ENCODE measurements around the gene NCK2. TPM values are rescaled to one million over a fixed set of nuclear protein-coding genes. Genes with fewer than 3 reads are reported as not detected.
A peak's percentile ranks its signal among the peaks of the same experiment; 100 is the strongest.

Gene NCK2
- total RNA-seq, 1 donor from 2014 or later: 45.9 TPM

DNA sequence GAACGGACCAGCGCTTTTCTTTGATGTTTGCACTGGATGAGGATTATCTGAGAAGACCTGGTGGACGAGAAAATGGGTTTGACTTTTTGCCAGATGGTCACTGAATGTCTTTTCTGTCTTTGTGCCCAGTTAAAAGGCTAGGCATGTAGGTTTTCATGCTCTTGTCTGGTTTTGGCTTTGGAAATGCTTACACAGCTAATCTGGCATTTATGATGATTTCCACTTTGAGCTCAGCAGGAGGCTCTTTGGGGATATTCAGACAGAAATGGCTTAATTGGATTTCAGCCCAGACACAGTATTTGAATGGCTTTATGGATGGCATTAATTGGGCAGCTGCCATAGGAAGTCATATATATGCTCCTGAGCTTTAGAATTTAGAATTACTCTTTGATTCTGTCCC, 59.6 kb downstream of the NCK2 start:
- no peaks in the 10 kb centered on the region for H3K27me3 ChIP-seq
- no peaks in the 10 kb centered on the region for H3K36me3 ChIP-seq
- H3K9me3 ChIP-seq: no peaks in the 10 kb centered on the region
- peak overlapping the region; percentile 29 for H3K27ac ChIP-seq
- H3K4me1 ChIP-seq: peaks cover 61% of the 10 kb centered on the region
- intact Hi-C loops (cut with DNase I): no loop called here
- no peak for TF ChIP-seq CTCF (IDR thresholded peaks at IDR 0.05)
- no peak for TF ChIP-seq POLR2AphosphoS5 (IDR thresholded peaks at IDR 0.05; ENCODE audit: insufficient read depth in 1 of 2, low read depth in 1 of 2)
- TF ChIP-seq POLR2A (IDR thresholded peaks at IDR 0.05): no peak
- no peak for DNase-seq (ENCODE audit: extremely low spot score in 2 of 2)
- no peak overlapping the region for H3K4me3 ChIP-seq

DNA sequence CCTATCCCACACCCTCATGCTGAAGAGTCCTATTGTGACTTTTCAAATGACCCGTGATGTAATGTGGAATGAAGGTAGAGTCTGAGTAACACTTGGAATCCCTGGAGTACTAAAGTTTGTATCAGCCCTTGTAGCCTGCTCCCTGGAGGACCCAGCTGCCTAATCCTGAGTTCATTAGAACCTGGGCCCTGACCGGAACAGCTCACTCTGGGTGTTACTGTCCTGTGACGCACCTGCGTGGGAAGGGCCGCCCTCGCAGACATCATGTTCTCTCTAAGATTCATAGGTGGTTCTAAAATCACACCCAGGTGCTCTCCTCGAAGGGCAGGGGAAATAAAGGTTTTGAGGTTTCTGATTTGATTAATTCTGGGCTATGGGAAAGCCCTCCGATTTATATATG, 62.3 kb downstream of the NCK2 start:
- Histone ChIP-seq H3K4me1 (peaks cover 55% of the 10 kb centered on the region), H3K27ac (no peak overlapping the region), H3K36me3 (no peaks in the 10 kb centered on the region), H3K9me3 (no peaks in the 10 kb centered on the region), H3K4me3 (no peak overlapping the region), H3K27me3 (no peaks in the 10 kb centered on the region)
- TF ChIP-seq POLR2A (IDR thresholded peaks at IDR 0.05) (no peak), POLR2AphosphoS5 (IDR thresholded peaks at IDR 0.05; ENCODE audit: insufficient read depth in 1 of 2, low read depth in 1 of 2) (no peak), CTCF (IDR thresholded peaks at IDR 0.05) (no peak)
- peak in 1 of 2 donors; percentile 27 for DNase-seq (ENCODE audit: extremely low spot score in 2 of 2)
- intact Hi-C loops (cut with DNase I): no loop called here

DNA sequence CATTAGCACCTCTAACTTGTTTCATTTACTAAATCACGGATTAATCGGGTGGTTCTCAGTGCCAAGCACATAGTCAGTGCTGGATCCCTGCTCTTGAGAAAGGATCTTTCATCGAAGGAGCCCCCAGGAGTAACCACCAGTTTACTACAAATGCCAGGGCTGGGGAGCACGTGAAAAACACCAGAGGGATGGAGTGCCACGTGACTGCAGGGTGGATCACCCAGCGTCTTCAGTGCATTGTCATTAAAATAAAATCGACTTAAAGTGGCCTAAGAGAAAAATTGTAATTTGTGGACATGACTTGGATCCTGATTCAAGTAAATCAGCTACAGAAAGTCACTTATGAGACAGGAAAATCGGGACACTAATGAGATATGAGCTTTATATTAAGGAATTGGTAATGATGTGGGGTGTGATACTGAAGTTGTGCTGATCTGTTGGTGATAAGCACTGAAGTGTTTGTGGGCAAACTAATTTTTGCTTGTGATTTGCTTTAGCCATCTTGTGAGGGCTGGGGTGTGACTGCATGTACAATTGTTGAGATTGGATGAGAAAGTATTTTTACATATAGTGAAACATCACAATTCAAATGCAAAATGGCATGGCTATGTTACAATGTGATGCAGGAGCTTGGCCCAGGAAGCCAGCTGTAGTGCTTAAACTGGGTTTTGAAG, 63.8 kb downstream of the NCK2 start:
- Histone ChIP-seq H3K9me3 (no peaks in the 10 kb centered on the region), H3K27me3 (no peaks in the 10 kb centered on the region), H3K4me3 (no peak overlapping the region), H3K27ac (no peak overlapping the region), H3K4me1 (peaks cover 55% of the 10 kb centered on the region), H3K36me3 (no peaks in the 10 kb centered on the region)
- no peak for DNase-seq (ENCODE audit: extremely low spot score in 2 of 2)
- intact Hi-C loops (cut with DNase I): no loop called here
- TF ChIP-seq POLR2A (IDR thresholded peaks at IDR 0.05): no peak
- TF ChIP-seq CTCF (IDR thresholded peaks at IDR 0.05): no peak
- TF ChIP-seq POLR2AphosphoS5 (IDR thresholded peaks at IDR 0.05; ENCODE audit: insufficient read depth in 1 of 2, low read depth in 1 of 2): no peak

DNA sequence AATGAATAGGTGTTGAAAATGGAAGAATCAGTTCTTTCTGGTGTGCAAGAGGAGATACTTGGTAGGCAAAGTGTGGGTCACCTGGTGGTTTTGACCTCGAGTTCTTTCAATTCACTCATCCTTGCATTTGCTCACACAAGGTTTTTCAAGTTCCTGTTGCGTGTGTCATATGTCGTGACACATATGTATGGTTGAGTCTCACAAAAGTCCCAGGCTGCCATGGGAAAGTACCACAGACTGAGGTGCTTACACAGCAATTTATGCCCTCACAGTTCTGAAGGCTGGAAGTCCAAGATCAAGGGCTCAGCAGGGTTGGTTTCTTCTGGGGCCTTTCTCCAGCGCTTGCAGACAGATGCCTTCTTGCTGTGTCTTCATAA, 64.4 kb downstream of the NCK2 start:
- TF ChIP-seq POLR2A (IDR thresholded peaks at IDR 0.05) (no peak), CTCF (IDR thresholded peaks at IDR 0.05) (no peak), POLR2AphosphoS5 (IDR thresholded peaks at IDR 0.05; ENCODE audit: insufficient read depth in 1 of 2, low read depth in 1 of 2) (no peak)
- intact Hi-C loops (cut with DNase I): no loop called here
- H3K9me3 ChIP-seq: no peaks in the 10 kb centered on the region
- H3K27ac ChIP-seq: no peak overlapping the region
- H3K4me1 ChIP-seq: peaks cover 55% of the 10 kb centered on the region
- no peaks in the 10 kb centered on the region for H3K36me3 ChIP-seq
- H3K4me3 ChIP-seq: no peak overlapping the region
- no peaks in the 10 kb centered on the region for H3K27me3 ChIP-seq
- peak in 1 of 2 donors; percentile 56 for DNase-seq (ENCODE audit: extremely low spot score in 2 of 2)

- peaks cover 55% of the 10 kb centered on the region for H3K4me1 ChIP-seq
- TF ChIP-seq POLR2AphosphoS5 (IDR thresholded peaks at IDR 0.05; ENCODE audit: insufficient read depth in 1 of 2, low read depth in 1 of 2) (no peak), CTCF (IDR thresholded peaks at IDR 0.05) (no peak), POLR2A (IDR thresholded peaks at IDR 0.05) (no peak)
- no peak overlapping the region for H3K27ac ChIP-seq
- H3K4me3 ChIP-seq: no peak overlapping the region
- peak in 1 of 2 donors; percentile 58 for DNase-seq (ENCODE audit: extremely low spot score in 2 of 2)
- H3K27me3 ChIP-seq: no peaks in the 10 kb centered on the region
- no peaks in the 10 kb centered on the region for H3K9me3 ChIP-seq
- H3K36me3 ChIP-seq: no peaks in the 10 kb centered on the region
- intact Hi-C loops (cut with DNase I): no loop called here
Measured at GRCh38 chr2:105809723-105810122, 65.0 kb downstream of the NCK2 start.

Measured in vagina (tissue), 2 donors.